ENCODE measurements around the gene KRTAP10-7.
"Not testable (repeated sequence)": the region's sequence is repeated elsewhere in the genome, so short reads cannot be mapped to it uniquely, and the experiment has no call there.

Gene KRTAP10-7

GRCh38 chr21:44583089-44583799 is 17.2 kb upstream of the KRTAP10-7 start:
- POLR2A ChIA-PET (ENCODE audit: low non-redundant PET), result no interaction called here
- H3K27ac ChIP-seq, result no peak overlapping the region
- no peak for DNase-seq (ENCODE audit: low spot score)
- TF ChIP-seq, protein P1, sequence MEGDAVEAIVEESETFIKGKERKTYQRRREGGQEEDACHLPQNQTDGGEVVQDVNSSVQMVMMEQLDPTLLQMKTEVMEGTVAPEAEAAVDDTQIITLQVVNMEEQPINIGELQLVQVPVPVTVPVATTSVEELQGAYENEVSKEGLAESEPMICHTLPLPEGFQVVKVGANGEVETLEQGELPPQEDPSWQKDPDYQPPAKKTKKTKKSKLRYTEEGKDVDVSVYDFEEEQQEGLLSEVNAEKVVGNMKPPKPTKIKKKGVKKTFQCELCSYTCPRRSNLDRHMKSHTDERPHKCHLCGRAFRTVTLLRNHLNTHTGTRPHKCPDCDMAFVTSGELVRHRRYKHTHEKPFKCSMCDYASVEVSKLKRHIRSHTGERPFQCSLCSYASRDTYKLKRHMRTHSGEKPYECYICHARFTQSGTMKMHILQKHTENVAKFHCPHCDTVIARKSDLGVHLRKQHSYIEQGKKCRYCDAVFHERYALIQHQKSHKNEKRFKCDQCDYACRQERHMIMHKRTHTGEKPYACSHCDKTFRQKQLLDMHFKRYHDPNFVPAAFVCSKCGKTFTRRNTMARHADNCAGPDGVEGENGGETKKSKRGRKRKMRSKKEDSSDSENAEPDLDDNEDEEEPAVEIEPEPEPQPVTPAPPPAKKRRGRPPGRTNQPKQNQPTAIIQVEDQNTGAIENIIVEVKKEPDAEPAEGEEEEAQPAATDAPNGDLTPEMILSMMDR (conservative IDR thresholded peaks at IDR 0.05; ENCODE audit: low read depth), result no peak
- CTCF ChIA-PET, result interaction anchor here (0.6 to 0.9 kb wide), 2 partner anchors 33 to 127 kb away, joined by 3 to 4 read pairs; no protein-coding TSS in a partner anchor

- ChIA-PET CTCF (interaction anchor here (0.9 kb wide), 1 partner anchor 32 kb away, joined by 3 read pairs; no protein-coding TSS in a partner anchor), POLR2A (ENCODE audit: low non-redundant PET) (no interaction called here)
- no peak for DNase-seq (ENCODE audit: low spot score)
- H3K27ac ChIP-seq, result no peak overlapping the region
- TF ChIP-seq, protein P1 (conservative IDR thresholded peaks at IDR 0.05; ENCODE audit: low read depth), result no peak
Measured at GRCh38 chr21:44583800-44584147, 16.6 kb upstream of the KRTAP10-7 start.

- no peak for DNase-seq (ENCODE audit: low spot score)
- TF ChIP-seq, protein P1 (conservative IDR thresholded peaks at IDR 0.05; ENCODE audit: low read depth), result no peak
- no peak overlapping the region for H3K27ac ChIP-seq
- ChIA-PET CTCF (no interaction called here), POLR2A (ENCODE audit: low non-redundant PET) (no interaction called here)
Measured at GRCh38 chr21:44585892-44586291, 14.5 kb upstream of the KRTAP10-7 start.

GRCh38 chr21:44589094-44589493 is 11.3 kb upstream of the KRTAP10-7 start:
- ChIA-PET CTCF (no interaction called here), POLR2A (ENCODE audit: low non-redundant PET) (no interaction called here)
- TF ChIP-seq, protein P1 (conservative IDR thresholded peaks at IDR 0.05; ENCODE audit: low read depth), result no peak
- no peak for DNase-seq (ENCODE audit: low spot score)
- H3K27ac ChIP-seq, result no peak overlapping the region

DNA sequence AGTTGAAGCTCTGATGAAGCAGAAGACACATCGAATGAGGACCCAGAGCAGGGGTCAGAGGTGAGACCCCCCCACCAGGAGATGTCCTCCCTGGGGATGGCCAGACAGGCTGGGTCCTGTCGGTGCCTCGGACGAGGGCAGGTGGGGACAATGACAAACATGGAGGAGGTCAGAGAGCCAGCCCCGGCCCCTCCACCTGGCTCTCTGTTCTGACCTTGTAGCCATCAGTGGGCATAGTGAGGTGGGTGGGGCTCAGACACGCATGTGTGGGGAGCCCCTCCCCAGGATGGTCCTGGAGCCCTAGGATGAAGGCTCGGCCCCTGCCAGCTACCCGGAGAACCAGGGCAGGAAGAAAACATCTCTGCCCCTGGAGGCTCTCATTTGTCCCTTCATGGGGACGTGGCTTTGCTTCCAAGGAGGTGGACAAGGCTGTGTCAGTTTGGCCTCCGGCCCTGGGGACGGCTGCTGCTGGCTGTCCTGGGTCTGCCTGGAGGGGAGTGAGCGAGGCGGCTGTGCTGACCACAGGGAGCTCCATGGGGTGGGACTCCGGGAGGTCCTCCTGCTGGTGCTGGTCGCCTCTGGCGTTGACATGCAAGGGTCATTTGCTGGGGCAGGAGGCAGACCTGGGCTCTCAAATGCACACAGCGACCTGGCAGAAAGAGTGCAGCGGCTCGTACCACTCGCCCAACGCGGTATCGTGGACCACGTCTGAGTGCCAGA is 10.7 kb upstream of the KRTAP10-7 start:
- no peak for DNase-seq (ENCODE audit: low spot score)
- POLR2A ChIA-PET (ENCODE audit: low non-redundant PET), result no interaction called here
- no peak overlapping the region for H3K27ac ChIP-seq
- CTCF ChIA-PET, result no interaction called here
- TF ChIP-seq, protein P1 (conservative IDR thresholded peaks at IDR 0.05; ENCODE audit: low read depth), result no peak

DNA sequence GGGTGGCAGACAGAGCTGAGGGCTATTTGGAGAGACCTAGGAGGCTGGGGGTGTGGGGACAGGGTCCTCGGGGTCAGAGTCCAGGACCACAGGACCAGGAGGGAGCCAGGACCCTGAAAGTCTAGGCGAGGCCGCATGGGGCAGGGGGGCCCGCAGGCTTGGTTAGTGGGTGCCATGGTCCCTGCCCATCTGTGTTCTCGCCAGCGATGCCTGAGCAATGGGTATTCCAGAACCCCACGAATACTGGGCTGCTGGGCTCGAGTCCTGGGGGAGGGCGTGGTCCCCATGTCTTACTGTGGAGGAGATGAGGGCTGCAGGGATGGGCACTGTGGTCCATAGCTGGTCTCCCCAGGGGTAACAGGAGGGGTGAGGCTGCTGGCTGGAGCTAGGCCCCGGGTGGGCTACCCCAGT is 10.1 kb upstream of the KRTAP10-7 start:
- CTCF ChIA-PET, result no interaction called here
- POLR2A ChIA-PET (ENCODE audit: low non-redundant PET), result no interaction called here
- DNase-seq (ENCODE audit: low spot score), result no peak
- TF ChIP-seq, protein P1 (conservative IDR thresholded peaks at IDR 0.05; ENCODE audit: low read depth), result no peak
- no peak overlapping the region for H3K27ac ChIP-seq

GRCh38 chr21:44590897-44591800 is 9.2 kb upstream of the KRTAP10-7 start:
- CTCF ChIA-PET, result interaction anchor here (0.6 kb wide), 2 partner anchors 10 to 146 kb away, joined by 3 read pairs; no protein-coding TSS in a partner anchor
- DNase-seq (ENCODE audit: low spot score); POLR2A ChIA-PET (ENCODE audit: low non-redundant PET); H3K27ac ChIP-seq: not testable (repeated sequence)

GRCh38 chr21:44591801-44592130 is 8.6 kb upstream of the KRTAP10-7 start:
- CTCF ChIA-PET, result interaction anchor here (0.6 kb wide), 1 partner anchor 10 kb away, joined by 3 read pairs; no protein-coding TSS in a partner anchor
- H3K27ac ChIP-seq; POLR2A ChIA-PET (ENCODE audit: low non-redundant PET); DNase-seq (ENCODE audit: low spot score): not testable (repeated sequence)
